ENCODE data around the gene NGF. TPM values are rescaled to one million over a fixed set of nuclear protein-coding genes. Genes with fewer than 3 reads are reported as not detected.

Gene NGF
- total and polyA plus RNA-seq, 11 donors: 0.94 to 13.6 (median 2.9) TPM

GRCh38 chr1:115296981-115297380 is 41.1 kb downstream of the NGF start:
- Histone ChIP-seq H3K27ac (no peak overlapping the region), H3K4me1 (peaks cover 0 to 37% (median 12%) of the 10 kb centered on the region in 12 donors), H3K4me3 (no peak overlapping the region), H3K9me3 (no peaks in the 10 kb centered on the region), H3K36me3 (peaks cover 0 to under 1% (median 0%) of the 10 kb centered on the region in 9 donors), H3K27me3 (no peaks in the 10 kb centered on the region)
- intact Hi-C loops (cut with DNase I): no loop called here
- DNase-seq: no peak
- no peak for ATAC-seq
- WGBS, 4 donors: 83 to 93% (median 90%) methylated on average over 2 of the region's 2 CpGs
- TF ChIP-seq CTCF (IDR thresholded peaks at IDR 0.05) (no peak), POLR2A (IDR thresholded peaks at IDR 0.05) (no peak)

- DNase-seq (no peak), ATAC-seq (no peak)
- H3K4me3 ChIP-seq: no peak overlapping the region
- intact Hi-C loops (cut with DNase I): no loop called here
- WGBS, 4 donors: 65 to 80% (median 71%) methylated on average over 3 of the region's 3 CpGs
- H3K27ac ChIP-seq: no peak overlapping the region
- peaks cover 0 to 34% (median 9%) of the 10 kb centered on the region in 12 donors for H3K4me1 ChIP-seq
- no peaks in the 10 kb centered on the region for H3K9me3 ChIP-seq
- no peaks in the 10 kb centered on the region for H3K27me3 ChIP-seq
- TF ChIP-seq CTCF (IDR thresholded peaks at IDR 0.05) (no peak), POLR2A (IDR thresholded peaks at IDR 0.05) (no peak)
- H3K36me3 ChIP-seq: peaks cover 0 to 9% (median 0%) of the 10 kb centered on the region in 9 donors
Measured at GRCh38 chr1:115295904-115296696, 41.9 kb downstream of the NGF start.

GRCh38 chr1:115293899-115294298 is 44.1 kb downstream of the NGF start:
- TF ChIP-seq CTCF (IDR thresholded peaks at IDR 0.05) (no peak), POLR2A (IDR thresholded peaks at IDR 0.05) (no peak)
- H3K4me1 ChIP-seq: peaks cover 0 to 24% (median 6%) of the 10 kb centered on the region in 12 donors

GRCh38 chr1:115293006-115293405 is 45.0 kb downstream of the NGF start:
- TF ChIP-seq CTCF (IDR thresholded peaks at IDR 0.05): no peak
- TF ChIP-seq POLR2A (IDR thresholded peaks at IDR 0.05): no peak
- peaks cover 0 to 9% (median 0%) of the 10 kb centered on the region in 9 donors for H3K36me3 ChIP-seq
- no peak overlapping the region for H3K27ac ChIP-seq
- DNase-seq (no peak), ATAC-seq (no peak)
- 87 to 96% (median 91%) methylated on average over 5 of the region's 5 CpGs for WGBS, 4 donors
- H3K27me3 ChIP-seq: no peaks in the 10 kb centered on the region
- H3K9me3 ChIP-seq: no peaks in the 10 kb centered on the region
- H3K4me3 ChIP-seq: no peak overlapping the region
- intact Hi-C loops (cut with DNase I): no loop called here
- peaks cover 0 to 25% (median 6%) of the 10 kb centered on the region in 12 donors for H3K4me1 ChIP-seq

More at GRCh38 chr1:115293899-115294298, 44.1 kb downstream of the NGF start:
- H3K27ac ChIP-seq: no peak overlapping the region
- intact Hi-C loops (cut with DNase I): no loop called here
- no peaks in the 10 kb centered on the region for H3K27me3 ChIP-seq
- H3K9me3 ChIP-seq: no peaks in the 10 kb centered on the region
- H3K36me3 ChIP-seq: peaks cover 0 to 9% (median 0%) of the 10 kb centered on the region in 9 donors
- no peak for ATAC-seq
- WGBS, 4 donors: 89 to 92% (median 91%) methylated on average over 3 of the region's 3 CpGs
- no peak overlapping the region for H3K4me3 ChIP-seq
- DNase-seq: no peak

Measured in heart left ventricle (tissue), 16 donors.